A172 (cell line): ENCODE data around the gene MALAT1. TPM values are rescaled to one million over a fixed set of nuclear protein-coding genes. Genes with fewer than 3 reads are reported as not detected.
A peak's percentile ranks its signal among the peaks of the same experiment; 100 is the strongest.
"Not testable (repeated sequence)": the region's sequence is repeated elsewhere in the genome, so short reads cannot be mapped to it uniquely, and the experiment has no call there.

Experiments
- DNase-seq: peaks from one replicate; pipeline ENCODE4 v3.0.0-alpha.2; 2015; ENCODE audit warnings: low spot score
- total RNA-seq: library from RNA; depleted of rRNA; stranded (reverse); fragments of >200 nt; shearing (Covaris generic); gene quantifications from 2 replicates; pipeline ENCODE4 v1.2.3, GENCODE V29; 2014

The MALAT1 gene
- total RNA-seq, 1 experiment from 2014 or later: 1,084 TPM

DNA sequence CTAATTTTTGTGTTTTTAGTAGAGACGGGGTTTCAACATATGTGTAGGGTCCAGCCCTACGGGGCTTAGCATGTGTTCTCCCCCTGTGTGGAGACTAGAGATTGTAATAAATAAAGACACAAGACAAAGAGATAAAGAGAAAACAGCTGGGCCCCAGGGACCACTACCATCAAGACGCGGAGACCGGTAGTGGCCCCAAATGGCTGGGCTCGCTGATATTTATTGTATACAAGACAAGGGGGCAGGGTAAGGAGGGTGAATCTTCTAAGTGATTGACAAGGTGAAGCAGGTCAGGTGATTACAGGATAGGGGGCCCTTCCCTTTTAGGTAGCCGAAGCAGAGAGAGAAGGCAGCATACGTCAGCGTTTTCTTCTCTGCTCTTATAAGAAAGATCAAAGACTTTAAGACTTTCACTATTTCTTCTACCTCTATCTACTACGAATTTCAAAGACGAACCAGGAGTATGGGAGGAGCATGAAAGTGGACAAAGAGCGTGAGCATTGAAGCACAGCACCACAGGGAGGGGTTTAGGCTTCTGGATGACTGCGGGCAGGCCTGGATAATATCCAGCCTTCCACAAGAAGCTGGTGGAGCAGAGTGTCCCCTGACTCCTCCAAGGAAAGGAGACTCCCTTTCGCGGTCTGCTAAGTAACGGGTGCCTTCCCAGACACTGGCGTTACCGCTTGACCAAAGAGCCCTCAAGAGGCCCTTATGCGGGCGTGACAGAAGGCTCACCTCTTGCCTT lies 23.1 kb downstream of the MALAT1 start:
- DNase-seq: not testable (repeated sequence)

DNA sequence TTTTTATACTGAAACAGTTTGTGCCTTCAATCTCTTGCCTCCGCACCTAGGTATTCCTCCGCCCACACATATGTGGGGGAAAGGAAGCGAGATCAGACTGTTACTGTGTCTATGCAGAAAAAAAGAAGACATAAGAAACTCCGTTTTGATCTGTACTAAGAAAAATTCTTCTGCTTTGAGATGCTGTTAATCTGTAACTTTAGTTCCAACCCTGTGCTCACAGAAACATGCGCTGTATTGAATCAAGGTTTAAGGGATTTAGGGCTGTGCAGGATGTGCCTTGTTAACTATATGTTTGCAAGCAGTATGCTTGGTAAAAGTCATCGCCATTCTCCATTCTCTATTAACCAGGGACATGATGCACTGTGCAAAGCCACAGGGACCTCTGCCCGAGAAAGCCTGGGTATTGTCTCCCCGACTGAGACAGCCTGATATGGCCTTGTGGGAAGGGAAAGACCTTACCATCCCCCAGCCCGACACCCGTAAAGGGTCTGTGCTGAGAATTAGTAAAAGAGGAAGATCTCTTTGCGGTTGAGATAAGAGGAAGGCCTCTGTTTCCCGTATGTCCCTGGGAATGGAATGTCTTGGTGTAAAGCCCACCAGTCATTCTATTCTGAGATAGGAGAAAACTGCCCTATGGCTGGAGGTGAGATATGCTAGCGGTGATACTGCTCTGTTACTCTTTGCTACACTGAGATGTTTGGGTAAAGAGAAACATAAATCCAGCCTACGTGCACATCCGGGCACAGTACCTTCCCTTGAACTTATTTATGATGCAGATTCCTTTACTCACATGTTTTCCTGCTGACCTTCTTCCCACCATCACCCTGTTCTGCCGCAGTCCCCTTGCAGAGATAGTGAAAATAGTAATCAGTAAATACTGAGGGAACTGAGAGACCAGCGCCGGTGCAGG lies 24.1 kb downstream of the MALAT1 start:
- not testable (repeated sequence) for DNase-seq

DNA sequence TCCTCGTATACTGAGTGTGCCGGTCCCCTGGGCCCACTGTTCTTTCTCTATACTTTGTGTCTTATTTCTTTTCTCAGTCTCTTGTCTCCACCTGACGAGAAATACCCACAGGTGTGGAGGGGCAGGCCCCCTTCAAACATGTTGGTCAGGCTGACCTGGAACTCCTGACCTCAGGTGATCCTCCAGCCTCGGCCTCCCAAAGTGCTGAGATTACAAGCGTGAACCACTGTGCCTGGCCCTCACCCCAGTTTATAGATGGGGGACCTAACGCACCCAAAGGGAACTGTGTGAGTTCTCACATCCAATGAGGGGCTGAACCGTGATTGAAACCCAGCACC lies 24.8 kb downstream of the MALAT1 start:
- not testable (repeated sequence) for DNase-seq

DNA sequence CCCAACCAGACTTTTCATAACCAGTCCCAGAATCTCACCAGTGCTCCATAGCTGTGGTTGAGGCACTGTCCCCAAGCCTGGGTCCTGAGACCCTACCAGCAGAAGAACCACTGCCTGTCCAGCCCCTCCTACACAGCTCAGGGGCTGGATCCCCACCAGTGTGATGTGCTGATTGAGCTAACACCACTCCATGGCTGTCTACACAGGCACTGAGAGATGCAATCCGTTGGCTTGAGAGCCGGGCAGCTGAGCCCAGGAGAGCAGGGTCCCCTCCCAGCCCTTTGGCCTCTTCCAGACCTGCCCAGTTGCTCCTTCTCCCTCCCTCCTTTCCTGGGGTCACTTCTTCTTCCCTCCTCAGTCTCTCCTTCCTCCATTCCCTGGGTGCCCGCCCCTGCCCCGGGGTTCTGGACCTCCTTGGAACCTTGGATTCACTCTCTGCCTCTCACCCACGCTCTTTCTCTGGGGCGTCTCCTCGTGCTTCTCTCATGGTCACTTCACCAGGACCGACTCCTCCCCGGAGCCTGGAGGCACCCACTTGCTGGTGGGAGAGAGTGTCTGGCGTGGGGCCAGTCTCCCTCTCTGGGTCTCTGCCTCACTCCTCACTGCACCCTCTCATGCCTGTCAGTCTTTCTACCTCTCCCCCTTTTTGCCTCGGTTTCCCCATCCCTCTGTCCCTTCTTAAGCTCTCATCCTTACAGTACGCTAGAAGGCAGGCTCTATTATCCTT lies 25.3 kb downstream of the MALAT1 start:
- no peak for DNase-seq

DNA sequence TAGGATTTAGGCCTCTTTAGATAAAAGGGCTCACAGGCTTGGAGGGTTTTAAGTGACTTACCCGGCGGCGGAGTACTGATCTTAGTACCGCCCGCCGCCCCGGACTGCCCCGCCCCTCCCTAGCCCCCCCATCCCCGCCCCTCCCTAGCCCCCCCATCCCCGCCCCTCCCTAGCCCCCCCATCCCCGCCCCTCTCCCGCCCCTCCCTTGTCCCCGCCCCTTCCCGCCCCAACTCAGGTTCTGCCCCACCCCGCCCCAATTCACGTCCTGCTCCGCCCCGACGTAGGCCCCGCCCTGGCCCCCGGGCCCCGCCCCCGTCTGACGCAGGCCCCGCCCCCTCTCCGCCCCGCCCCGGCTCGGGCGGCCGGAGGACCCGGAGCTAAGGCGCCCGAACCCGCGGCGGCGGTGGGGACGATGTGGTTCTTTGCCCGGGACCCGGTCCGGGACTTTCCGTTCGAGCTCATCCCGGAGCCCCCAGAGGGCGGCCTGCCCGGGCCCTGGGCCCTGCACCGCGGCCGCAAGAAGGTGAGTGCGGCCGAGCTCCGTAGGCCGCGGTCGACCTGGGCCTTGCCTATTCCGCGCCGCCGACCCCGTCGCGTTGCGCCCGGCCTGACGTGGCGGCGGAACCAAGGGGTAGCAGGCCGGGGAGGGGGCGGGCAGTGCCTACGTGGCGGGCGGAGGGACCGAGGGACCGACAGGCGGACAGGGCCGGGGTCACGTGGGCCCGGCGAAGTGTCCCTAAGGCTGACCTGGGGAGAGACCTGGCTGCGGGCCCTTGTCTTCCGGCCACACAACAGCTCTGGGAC lies 26.1 kb downstream of the MALAT1 start, which contains the start of gene SCYL1:
SCYL1 (plus strand) TSS at position 343 of the 805 bp plus-strand sequence; CDS start at position 414, 71 bp downstream.
- DNase-seq: peak; percentile 28

DNA sequence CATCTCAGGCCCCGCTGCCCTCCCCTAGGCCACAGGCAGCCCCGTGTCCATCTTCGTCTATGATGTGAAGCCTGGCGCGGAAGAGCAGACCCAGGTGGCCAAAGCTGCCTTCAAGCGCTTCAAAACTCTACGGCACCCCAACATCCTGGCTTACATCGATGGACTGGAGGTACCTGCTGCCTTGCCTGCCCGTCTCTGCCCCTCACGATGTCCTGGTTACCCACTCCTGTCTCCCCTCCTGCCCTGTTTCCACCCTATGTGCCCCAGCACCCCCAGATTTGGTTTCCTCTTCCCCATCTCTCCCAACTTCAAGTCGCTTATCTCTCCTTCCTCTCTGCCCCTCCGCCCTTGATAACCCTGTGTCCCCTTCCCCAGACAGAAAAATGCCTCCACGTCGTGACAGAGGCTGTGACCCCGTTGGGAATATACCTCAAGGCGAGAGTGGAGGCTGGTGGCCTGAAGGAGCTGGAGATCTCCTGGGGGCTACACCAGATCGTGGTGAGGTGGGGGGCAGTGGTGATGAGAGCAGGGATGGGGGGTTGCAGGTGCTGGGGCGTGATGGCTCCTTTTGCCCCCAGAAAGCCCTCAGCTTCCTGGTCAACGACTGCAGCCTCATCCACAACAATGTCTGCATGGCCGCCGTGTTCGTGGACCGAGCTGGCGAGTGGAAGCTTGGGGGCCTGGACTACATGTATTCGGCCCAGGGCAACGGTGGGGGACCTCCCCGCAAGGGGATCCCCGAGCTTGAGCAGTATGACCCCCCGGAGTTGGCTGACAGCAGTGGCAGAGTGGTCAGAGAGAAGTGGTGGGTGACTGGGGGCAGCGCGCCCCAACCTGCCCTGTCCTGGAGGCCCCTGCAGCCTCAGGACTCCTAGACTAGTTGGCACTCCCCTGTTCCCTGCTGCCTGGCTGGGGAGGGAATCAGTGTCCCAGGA lies 27.0 kb downstream of the MALAT1 start:
- no peak for DNase-seq

DNA sequence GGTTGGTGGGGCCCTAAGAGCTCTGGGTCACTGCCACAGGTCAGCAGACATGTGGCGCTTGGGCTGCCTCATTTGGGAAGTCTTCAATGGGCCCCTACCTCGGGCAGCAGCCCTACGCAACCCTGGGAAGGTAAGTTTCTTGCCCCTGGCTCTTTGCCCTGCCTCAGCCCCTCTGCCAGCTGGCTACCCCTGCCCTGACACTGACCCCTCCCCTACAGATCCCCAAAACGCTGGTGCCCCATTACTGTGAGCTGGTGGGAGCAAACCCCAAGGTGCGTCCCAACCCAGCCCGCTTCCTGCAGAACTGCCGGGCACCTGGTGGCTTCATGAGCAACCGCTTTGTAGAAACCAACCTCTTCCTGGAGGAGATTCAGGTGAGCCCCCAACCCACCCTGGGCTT lies 27.9 kb downstream of the MALAT1 start:
- no peak for DNase-seq

DNA sequence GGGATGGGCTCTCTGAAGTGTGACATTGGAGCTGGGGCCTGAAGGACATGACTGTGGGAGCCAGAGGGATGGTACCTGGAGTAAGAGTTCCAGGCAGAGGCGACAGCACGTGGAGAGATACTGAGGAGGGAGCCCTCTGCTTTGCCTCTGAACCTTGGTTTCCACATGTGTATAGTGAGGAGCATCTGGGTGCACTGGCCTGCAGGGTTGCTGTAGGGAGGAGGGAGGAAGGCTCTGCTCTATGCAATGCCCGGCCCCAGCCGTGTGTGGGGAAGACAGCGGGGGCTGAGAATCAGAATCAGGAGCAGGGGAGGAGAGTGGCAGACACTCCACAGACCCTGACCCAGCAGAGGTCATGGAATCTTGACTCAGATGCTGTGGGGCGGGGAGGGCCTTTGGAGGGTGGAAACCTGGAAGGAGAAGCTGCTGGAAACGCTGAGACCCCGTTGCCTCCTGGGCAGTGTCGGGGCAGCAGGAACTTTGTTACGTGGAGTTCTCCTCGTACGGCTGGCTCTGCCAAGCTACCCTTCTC lies 30.0 kb downstream of the MALAT1 start:
- DNase-seq: no peak

DNA sequence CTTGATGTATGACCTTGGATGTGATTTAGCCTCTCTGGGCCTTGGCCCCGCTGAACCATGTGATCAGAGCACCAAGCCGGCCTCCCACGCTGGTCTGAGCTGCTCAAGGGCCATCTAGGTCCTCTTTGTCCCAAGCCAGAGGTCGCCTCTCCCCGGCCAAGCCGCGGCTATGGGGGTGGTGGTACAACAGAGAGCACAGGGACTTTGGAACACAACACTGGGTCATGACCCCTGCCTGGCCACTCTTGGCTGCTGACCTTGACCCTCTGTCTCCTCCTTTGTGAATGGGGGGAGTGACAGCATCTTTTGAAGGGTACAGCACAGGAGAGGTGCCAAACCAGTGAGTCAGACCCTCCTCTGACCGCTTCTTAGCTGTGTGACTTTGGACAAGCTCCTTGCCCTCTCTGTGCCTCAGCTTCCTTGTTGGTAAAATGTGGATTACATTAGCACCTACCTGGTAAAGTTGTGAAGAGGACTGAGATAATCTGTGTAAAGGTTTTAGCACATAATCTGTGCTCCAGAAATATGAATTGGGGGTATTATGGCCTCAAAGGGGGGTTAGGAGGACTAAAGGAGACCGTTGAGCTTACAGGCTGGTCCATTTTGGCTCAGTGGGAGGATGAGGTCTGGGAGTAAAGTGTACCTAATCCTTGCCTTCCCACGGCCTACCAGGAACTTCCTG lies 30.8 kb downstream of the MALAT1 start:
- no peak for DNase-seq

DNA sequence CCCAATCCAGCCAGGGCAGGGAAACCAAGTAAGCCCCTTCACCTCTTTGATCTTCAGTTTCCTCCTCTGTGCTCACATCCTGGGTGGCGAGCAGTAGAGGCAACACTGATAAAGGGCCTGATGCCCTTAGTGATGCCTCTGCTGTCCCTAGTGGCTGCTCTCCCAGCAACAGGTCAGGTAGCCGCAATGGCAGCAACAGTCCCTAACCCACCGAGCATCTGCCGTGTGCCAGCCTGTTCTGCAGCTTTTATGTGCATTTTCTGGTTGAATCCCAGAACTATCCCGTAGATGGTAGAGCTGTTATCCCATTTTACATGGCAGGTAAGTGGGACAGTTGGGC lies 31.3 kb downstream of the MALAT1 start:
- no peak for DNase-seq

DNA sequence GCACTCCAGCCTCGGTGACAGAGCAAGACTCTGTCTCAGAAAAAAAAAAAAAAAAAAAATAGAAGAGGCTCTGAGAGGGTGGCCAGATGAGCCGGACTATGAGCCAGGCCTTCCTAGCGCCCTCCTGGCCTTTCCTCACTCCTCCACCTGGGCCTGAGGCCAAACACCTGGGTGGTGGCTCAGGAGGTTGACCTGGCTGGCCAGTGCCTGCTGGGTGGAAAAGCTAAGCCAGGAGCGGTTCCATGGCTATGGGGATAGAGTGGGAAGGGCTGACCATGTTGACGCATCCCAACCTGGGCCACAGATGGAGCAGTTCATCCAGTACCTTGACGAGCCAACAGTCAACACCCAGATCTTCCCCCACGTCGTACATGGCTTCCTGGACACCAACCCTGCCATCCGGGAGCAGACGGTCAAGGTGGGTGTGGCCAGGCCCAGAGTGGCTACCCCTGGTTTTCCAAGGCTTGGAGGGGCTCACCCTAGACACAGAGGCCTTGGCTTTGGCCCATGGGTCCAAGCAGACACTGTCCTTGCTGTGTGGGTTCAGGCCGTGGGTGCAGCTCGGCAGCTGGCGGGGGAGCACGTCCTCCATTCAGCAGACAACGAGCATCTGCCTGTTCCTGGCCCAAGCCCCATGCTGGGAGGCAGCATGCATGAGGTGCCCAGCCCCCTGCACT lies 33.7 kb downstream of the MALAT1 start:
- no peak for DNase-seq

DNA sequence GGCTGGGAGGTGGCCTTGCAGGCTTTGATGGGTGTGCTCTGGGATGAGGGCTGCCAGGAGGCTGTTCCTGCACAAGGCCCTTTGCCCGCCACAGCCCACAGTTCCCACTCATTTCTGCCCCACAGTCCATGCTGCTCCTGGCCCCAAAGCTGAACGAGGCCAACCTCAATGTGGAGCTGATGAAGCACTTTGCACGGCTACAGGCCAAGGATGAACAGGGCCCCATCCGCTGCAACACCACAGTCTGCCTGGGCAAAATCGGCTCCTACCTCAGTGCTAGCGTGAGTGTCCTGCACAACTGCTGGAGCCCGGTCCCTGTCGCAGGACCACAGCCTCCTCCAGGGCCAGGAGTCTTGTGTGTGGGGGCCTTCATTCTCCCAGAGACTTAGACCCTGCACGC lies 36.3 kb downstream of the MALAT1 start:
- no peak for DNase-seq

DNA sequence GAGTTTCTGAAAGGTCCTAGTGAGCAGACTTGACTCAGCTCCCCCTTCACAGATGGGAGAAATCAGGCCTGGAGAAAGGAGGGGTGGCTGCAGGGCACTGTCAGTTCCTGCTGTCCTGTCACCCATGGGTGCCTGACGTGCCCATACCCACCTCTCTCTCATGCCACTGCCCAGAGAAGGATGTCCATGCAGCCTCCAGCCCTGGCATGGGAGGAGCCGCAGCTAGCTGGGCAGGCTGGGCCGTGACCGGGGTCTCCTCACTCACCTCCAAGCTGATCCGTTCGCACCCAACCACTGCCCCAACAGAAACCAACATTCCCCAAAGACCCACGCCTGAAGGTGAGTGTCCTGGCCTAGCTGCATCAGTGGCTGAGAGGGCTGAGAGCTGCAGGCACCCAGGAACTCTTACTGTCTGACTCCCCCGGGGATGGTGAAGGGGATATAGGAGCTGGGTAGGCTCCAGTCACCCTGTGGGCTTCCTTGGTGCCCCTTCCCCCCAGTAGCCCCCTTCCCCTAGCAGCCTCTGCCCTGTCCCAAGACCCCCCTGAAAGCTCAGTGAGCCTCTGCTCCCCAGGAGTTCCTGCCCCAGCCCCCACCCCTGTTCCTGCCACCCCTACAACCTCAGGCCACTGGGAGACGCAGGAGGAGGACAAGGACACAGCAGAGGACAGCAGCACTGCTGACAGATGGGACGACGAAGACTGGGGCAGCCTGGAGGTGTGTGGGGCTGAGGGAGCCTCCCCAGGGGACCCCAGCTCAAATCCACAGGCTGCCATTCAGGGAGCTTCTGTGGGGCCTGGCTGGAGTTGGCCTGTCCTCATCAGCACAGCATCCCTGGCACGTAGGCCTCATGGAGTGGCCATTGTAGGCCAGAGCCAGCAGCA lies 37.8 kb downstream of the MALAT1 start:
- no peak for DNase-seq

DNA sequence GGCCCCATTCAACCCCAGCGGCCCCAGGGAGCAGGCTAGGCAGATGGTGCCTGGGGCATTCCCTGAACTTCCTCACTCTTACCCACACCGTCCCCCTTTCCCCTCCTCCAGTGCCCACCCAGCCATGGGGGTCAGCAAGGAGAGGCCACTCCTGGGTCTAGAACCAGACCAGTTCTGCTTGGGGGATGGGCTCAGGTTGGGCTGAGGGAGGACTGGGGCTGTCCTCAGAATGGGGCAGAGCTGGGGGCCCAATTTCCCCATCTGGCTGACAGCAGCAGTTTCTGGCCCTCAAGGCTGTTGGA lies 38.4 kb downstream of the MALAT1 start:
- DNase-seq: no peak

DNA sequence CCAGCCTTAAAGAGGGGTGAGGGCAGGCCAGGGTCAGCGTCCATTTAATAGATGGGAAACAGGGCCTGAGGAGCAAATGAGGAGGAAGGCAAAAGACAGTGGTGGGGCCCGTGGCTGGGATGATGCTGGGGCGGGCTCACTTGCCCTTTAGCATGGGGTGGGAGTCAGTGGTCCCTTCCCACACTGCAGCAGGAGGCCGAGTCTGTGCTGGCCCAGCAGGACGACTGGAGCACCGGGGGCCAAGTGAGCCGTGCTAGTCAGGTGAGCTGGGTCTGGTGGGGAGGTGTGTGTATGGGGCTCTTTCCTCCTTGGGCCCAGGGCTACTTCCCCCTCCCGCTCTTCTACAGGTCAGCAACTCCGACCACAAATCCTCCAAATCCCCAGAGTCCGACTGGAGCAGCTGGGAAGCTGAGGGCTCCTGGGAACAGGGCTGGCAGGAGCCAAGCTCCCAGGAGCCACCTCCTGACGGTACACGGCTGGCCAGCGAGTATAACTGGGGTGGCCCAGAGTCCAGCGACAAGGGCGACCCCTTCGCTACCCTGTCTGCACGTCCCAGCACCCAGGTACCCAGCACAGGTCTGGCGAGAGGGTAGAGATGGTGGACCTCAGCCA lies 38.9 kb downstream of the MALAT1 start:
- no peak for DNase-seq

DNA sequence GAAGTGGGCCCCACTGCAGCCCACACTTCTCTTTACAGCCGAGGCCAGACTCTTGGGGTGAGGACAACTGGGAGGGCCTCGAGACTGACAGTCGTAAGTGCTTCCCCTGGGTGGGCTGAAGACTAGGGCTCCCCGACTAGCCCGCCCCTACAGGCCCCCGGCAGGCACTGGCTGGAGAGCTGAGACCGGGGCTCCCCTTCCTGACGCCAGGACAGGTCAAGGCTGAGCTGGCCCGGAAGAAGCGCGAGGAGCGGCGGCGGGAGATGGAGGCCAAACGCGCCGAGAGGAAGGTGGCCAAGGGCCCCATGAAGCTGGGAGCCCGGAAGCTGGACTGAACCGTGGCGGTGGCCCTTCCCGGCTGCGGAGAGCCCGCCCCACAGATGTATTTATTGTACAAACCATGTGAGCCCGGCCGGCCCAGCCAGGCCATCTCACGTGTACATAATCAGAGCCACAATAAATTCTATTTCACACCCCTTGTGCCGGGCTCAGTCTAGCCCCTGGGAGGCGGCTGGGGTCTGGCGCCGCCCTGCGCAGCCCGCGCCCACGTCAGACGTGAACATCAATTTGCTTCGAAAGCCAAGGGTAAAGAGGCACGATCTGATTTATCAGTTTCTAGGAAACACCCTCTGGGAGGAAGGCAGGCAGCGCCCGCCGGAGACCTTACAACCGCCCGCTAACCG lies 39.5 kb downstream of the MALAT1 start:
- no peak for DNase-seq
